ENCODE results near the gene RETREG1. TPM values are rescaled to one million over a fixed set of nuclear protein-coding genes. Genes with fewer than 3 reads are reported as not detected.

Gene RETREG1
- total and polyA plus RNA-seq, 7 experiments from 2014 or later: 37.4 to 130 (median 48.6) TPM

GRCh38 chr5:16619136-16619535 is 2.3 kb upstream of the RETREG1 start:
- ATAC-seq: no peak
- Mint-ChIP-seq H3K4me1 (peaks cover 13 to 32% (median 30%) of the 10 kb centered on the region in 7 donors), H3K36me3 (peaks cover 7 to 19% (median 18%) of the 10 kb centered on the region in 5 donors), H3K9me3 (no peaks in the 10 kb centered on the region), H3K27ac (no peak overlapping the region), H3K4me3 (no peak overlapping the region), H3K27me3 (no peaks in the 10 kb centered on the region)
- DNase-seq: no peak
- Histone ChIP-seq H3K27ac (ENCODE audit: low read depth, low read length) (peak overlapping the region; percentile 98), H3K4me1 (ENCODE audit: control insufficient read depth in 2 of 2, insufficient read depth in 2 of 2, low read length in 2 of 2) (peaks cover 10 to 19% of the 10 kb centered on the region in 2 donors), H3K36me3 (ENCODE audit: control insufficient read depth in 2 of 3, insufficient read depth in 3 of 3, low read length in 3 of 3) (peaks cover 0 to 4% (median 0%) of the 10 kb centered on the region in 3 experiments), H3K4me3 (ENCODE audit: low read length) (no peak overlapping the region), H3K9me3 (ENCODE audit: control insufficient read depth in 2 of 3, low read length in 3 of 3) (no peaks in the 10 kb centered on the region), H3K27me3 (ENCODE audit: control insufficient read depth in 2 of 2, insufficient read depth in 2 of 2, low read length in 2 of 2) (no peaks in the 10 kb centered on the region)
- POLR2A ChIA-PET: interaction anchor here (6.5 kb wide), 1 partner anchor 9 kb away, joined by 182 read pairs; no protein-coding TSS in a partner anchor
- CTCF ChIA-PET: interaction anchor here (1.5 kb wide), 1 partner anchor 47 kb away, joined by 6 read pairs; no protein-coding TSS in a partner anchor
- intact Hi-C loops (cut with micrococcal nuclease): loop anchor here (5.0 to 10.0 kb wide), 3 partner anchors 67 to 1954 kb away; partner anchors contain the start of gene OTULIN (in 1 of the 2)

- Histone ChIP-seq H3K4me1 (ENCODE audit: control insufficient read depth in 2 of 2, insufficient read depth in 2 of 2, low read length in 2 of 2) (peaks cover 10 to 27% of the 10 kb centered on the region in 2 donors), H3K27ac (ENCODE audit: low read depth, low read length) (peak overlapping the region; percentile 98), H3K9me3 (ENCODE audit: control insufficient read depth in 2 of 3, low read length in 3 of 3) (no peaks in the 10 kb centered on the region), H3K36me3 (ENCODE audit: control insufficient read depth in 2 of 3, insufficient read depth in 3 of 3, low read length in 3 of 3) (peaks cover 0 to 4% (median 0%) of the 10 kb centered on the region in 3 experiments), H3K4me3 (ENCODE audit: low read length) (peak overlapping the region; percentile 77), H3K27me3 (ENCODE audit: control insufficient read depth in 2 of 2, insufficient read depth in 2 of 2, low read length in 2 of 2) (no peaks in the 10 kb centered on the region)
- DNase-seq (peak in 2 of 9 donors; percentile 33 to 57), ATAC-seq (no peak)
- ChIA-PET CTCF (interaction anchor here (0.6 to 2.1 kb wide), 3 partner anchors 11 to 79 kb away, joined by 3 to 11 read pairs (median 3); no protein-coding TSS in a partner anchor), POLR2A (interaction anchor here (0.7 to 6.5 kb wide), 9 partner anchors 10 to 160 kb away, joined by 3 to 182 read pairs (median 9); partner anchors contain the start of gene ZNF622)
- intact Hi-C loops (cut with micrococcal nuclease): loop anchor here (5.0 to 10.0 kb wide), 3 partner anchors 66 to 1954 kb away; partner anchors contain the start of gene OTULIN (in 1 of the 2)
- H3K4me1 Mint-ChIP-seq: peaks cover 21 to 39% (median 36%) of the 10 kb centered on the region in 7 donors
- peaks cover 7 to 25% (median 19%) of the 10 kb centered on the region in 5 donors for H3K36me3 Mint-ChIP-seq
- no peak overlapping the region for H3K27ac Mint-ChIP-seq
- H3K4me3 Mint-ChIP-seq: no peak overlapping the region
- no peaks in the 10 kb centered on the region for H3K27me3 Mint-ChIP-seq
- H3K9me3 Mint-ChIP-seq: no peaks in the 10 kb centered on the region
These were observed 1.5 kb upstream of the RETREG1 start for GRCh38 chr5:16618138-16618897.

- Histone ChIP-seq H3K9me3 (ENCODE audit: control insufficient read depth in 2 of 3, low read length in 3 of 3) (no peaks in the 10 kb centered on the region), H3K27ac (ENCODE audit: low read depth, low read length) (peak overlapping the region; percentile 98), H3K27me3 (ENCODE audit: control insufficient read depth in 2 of 2, insufficient read depth in 2 of 2, low read length in 2 of 2) (no peaks in the 10 kb centered on the region), H3K4me3 (ENCODE audit: low read length) (peak overlapping the region; percentile 77), H3K36me3 (ENCODE audit: control insufficient read depth in 2 of 3, insufficient read depth in 3 of 3, low read length in 3 of 3) (peaks cover 0 to 4% (median 0%) of the 10 kb centered on the region in 3 experiments), H3K4me1 (ENCODE audit: control insufficient read depth in 2 of 2, insufficient read depth in 2 of 2, low read length in 2 of 2) (peaks cover 10 to 32% of the 10 kb centered on the region in 2 donors)
- ATAC-seq (peak; percentile 36), DNase-seq (peak; percentile 18 to 90 (median 75))
- Mint-ChIP-seq H3K4me1 (peaks cover 27 to 48% (median 44%) of the 10 kb centered on the region in 7 donors), H3K27ac (no peak overlapping the region), H3K9me3 (no peaks in the 10 kb centered on the region), H3K27me3 (no peaks in the 10 kb centered on the region), H3K4me3 (no peak overlapping the region), H3K36me3 (peaks cover 7 to 29% (median 19%) of the 10 kb centered on the region in 5 donors)
- CTCF ChIA-PET: interaction anchor here (0.6 to 2.1 kb wide), 6 partner anchors 9 to 85 kb away, joined by 3 to 11 read pairs (median 3); no protein-coding TSS in a partner anchor
- POLR2A ChIA-PET: interaction anchor here (0.7 to 6.5 kb wide), 16 partner anchors 9 to 159 kb away, joined by 3 to 182 read pairs (median 4); partner anchors contain the start of gene ZNF622
- intact Hi-C loops (cut with micrococcal nuclease): loop anchor here (1.0 to 10.0 kb wide), 10 partner anchors 9 to 1953 kb away; partner anchors contain the start of genes ZNF622 (in 2 of the 2), ANKH (in 1 of the 2) and OTULIN (in 1 of the 2)
These were observed 624 bp upstream of the RETREG1 start for GRCh38 chr5:16617274-16617968.

GRCh38 chr5:16615741-16616535 is 859 bp downstream of the RETREG1 start:
- Histone ChIP-seq H3K4me1 (ENCODE audit: control insufficient read depth in 2 of 2, insufficient read depth in 2 of 2, low read length in 2 of 2) (peaks cover 10 to 37% of the 10 kb centered on the region in 2 donors), H3K36me3 (ENCODE audit: control insufficient read depth in 2 of 3, insufficient read depth in 3 of 3, low read length in 3 of 3) (peaks cover 0 to 4% (median 0%) of the 10 kb centered on the region in 3 experiments), H3K9me3 (ENCODE audit: control insufficient read depth in 2 of 3, low read length in 3 of 3) (no peaks in the 10 kb centered on the region), H3K27ac (ENCODE audit: low read depth, low read length) (peak overlapping the region; percentile 98), H3K4me3 (ENCODE audit: low read length) (peak overlapping the region; percentile 79), H3K27me3 (ENCODE audit: control insufficient read depth in 2 of 2, insufficient read depth in 2 of 2, low read length in 2 of 2) (no peaks in the 10 kb centered on the region)
- POLR2A ChIA-PET: interaction anchor here (0.7 to 6.5 kb wide), 15 partner anchors 8 to 157 kb away, joined by 3 to 182 read pairs (median 5); partner anchors contain the start of gene ZNF622
- peaks cover 0 to 7% (median 0%) of the 10 kb centered on the region in 11 donors for H3K9me3 Mint-ChIP-seq
- CTCF ChIA-PET: interaction anchor here (1.4 to 2.1 kb wide), 2 partner anchors 12 to 14 kb away, joined by 8 to 11 read pairs; no protein-coding TSS in a partner anchor
- intact Hi-C loops (cut with micrococcal nuclease): loop anchor here (2.0 to 10.0 kb wide), 7 partner anchors 19 to 1951 kb away; partner anchors contain the start of genes ANKH (in 1 of the 2) and OTULIN (in 1 of the 2)
- H3K27ac Mint-ChIP-seq: peak overlapping the region in 7 of 9 donors; percentile 92 to 99 (median 99)
- H3K27me3 Mint-ChIP-seq: no peaks in the 10 kb centered on the region
- DNase-seq (peak in 7 of 9 donors; percentile 7 to 33 (median 26)), ATAC-seq (no peak)
- peaks cover 0 to 31% (median 18%) of the 10 kb centered on the region in 5 donors for H3K36me3 Mint-ChIP-seq
- H3K4me1 Mint-ChIP-seq: peaks cover 33 to 52% (median 44%) of the 10 kb centered on the region in 7 donors
- H3K4me3 Mint-ChIP-seq: peak overlapping the region in 6 of 10 donors; percentile 96 to 99 (median 98)

- Mint-ChIP-seq H3K9me3 (peaks cover 0 to 7% (median 0%) of the 10 kb centered on the region in 11 donors), H3K27ac (peak overlapping the region in 7 of 9 donors; percentile 23 to 73 (median 55)), H3K27me3 (no peaks in the 10 kb centered on the region), H3K4me3 (peak overlapping the region in 8 of 10 donors; percentile 29 to 91 (median 64)), H3K4me1 (peaks cover 40 to 77% (median 70%) of the 10 kb centered on the region in 7 donors), H3K36me3 (peaks cover 3 to 44% (median 31%) of the 10 kb centered on the region in 5 donors)
- peaks cover 0 to 6% (median 0%) of the 10 kb centered on the region in 3 experiments for H3K36me3 ChIP-seq (ENCODE audit: control insufficient read depth in 2 of 3, insufficient read depth in 3 of 3, low read length in 3 of 3)
- no peak overlapping the region for H3K4me3 ChIP-seq (ENCODE audit: low read length)
- intact Hi-C loops (cut with micrococcal nuclease): loop anchor here in 1 of 2 donors (10.0 kb wide), 1 partner anchor 1947 kb away; the partner anchor contains the start of gene OTULIN
- H3K9me3 ChIP-seq (ENCODE audit: control insufficient read depth in 2 of 3, low read length in 3 of 3): no peaks in the 10 kb centered on the region
- CTCF ChIA-PET: no interaction called here
- POLR2A ChIA-PET: interaction anchor here (0.8 to 1.5 kb wide), 2 partner anchors 13 to 19 kb away, joined by 3 to 4 read pairs; no protein-coding TSS in a partner anchor
- H3K27me3 ChIP-seq (ENCODE audit: control insufficient read depth in 2 of 2, insufficient read depth in 2 of 2, low read length in 2 of 2): no peaks in the 10 kb centered on the region
- peaks cover 5 to 39% of the 10 kb centered on the region in 2 donors for H3K4me1 ChIP-seq (ENCODE audit: control insufficient read depth in 2 of 2, insufficient read depth in 2 of 2, low read length in 2 of 2)
- H3K27ac ChIP-seq (ENCODE audit: low read depth, low read length): no peak overlapping the region
- ATAC-seq (no peak), DNase-seq (peak in 4 of 9 donors; percentile 16 to 50 (median 43))
These were observed 4.8 kb downstream of the RETREG1 start for GRCh38 chr5:16612007-16612406.
